Gastrocnemius medialis (tissue), 4 donors: Measurements from ENCODE around the gene C5orf47.

Source experiments
- POLR2A ChIP-seq, 2 donors: fragments of 450-650 bp; IDR thresholded peaks; one replicate each; pipeline ENCODE4 v1.6.1; 2017; ENCODE audit warnings: antibody characterized with exemption in 2 of 2, mild to moderate bottlenecking in 2 of 2, moderate library complexity in 2 of 2
- TF ChIP-seq, protein P1 (sequence below), 5 experiments: fragments of 450-650 bp in 3 of 5; fragments of 200-600 bp in 2 of 5; sonication (generic) in 2 of 5; IDR thresholded peaks in 4 of 5; conservative IDR thresholded peaks in 1 of 5; 1 replicate in 4 of 5; 2 replicates in 1 of 5; pipeline ENCODE4 v1.5.1; 2016 to 2019; ENCODE audit warnings: antibody characterized with exemption in 5 of 5, mild to moderate bottlenecking in 3 of 5, moderate library complexity in 3 of 5

DNA sequence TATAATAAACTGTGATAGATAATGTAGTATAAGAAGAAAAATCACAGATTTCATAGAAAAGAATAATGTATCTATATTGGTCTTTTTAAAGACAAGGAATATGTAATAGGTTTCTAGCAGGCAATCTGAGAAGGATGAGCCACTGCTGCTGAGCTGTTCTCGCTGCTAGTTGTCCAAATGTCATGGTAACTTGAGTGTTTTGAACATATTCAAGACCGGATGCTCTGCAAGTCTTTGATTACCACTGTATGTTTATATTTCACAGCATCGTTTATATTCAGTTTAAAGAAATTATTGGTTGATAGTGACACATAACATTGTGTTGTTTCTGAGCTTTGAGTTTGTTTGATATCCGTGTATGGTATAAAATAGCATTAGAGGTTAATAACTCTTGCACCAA is 9.6 kb downstream of the C5orf47 start:
- TF ChIP-seq, protein P1, sequence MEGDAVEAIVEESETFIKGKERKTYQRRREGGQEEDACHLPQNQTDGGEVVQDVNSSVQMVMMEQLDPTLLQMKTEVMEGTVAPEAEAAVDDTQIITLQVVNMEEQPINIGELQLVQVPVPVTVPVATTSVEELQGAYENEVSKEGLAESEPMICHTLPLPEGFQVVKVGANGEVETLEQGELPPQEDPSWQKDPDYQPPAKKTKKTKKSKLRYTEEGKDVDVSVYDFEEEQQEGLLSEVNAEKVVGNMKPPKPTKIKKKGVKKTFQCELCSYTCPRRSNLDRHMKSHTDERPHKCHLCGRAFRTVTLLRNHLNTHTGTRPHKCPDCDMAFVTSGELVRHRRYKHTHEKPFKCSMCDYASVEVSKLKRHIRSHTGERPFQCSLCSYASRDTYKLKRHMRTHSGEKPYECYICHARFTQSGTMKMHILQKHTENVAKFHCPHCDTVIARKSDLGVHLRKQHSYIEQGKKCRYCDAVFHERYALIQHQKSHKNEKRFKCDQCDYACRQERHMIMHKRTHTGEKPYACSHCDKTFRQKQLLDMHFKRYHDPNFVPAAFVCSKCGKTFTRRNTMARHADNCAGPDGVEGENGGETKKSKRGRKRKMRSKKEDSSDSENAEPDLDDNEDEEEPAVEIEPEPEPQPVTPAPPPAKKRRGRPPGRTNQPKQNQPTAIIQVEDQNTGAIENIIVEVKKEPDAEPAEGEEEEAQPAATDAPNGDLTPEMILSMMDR (IDR thresholded peaks at IDR 0.05 in 4 of 5, conservative IDR thresholded peaks at IDR 0.05 in 1 of 5) = no peak
- TF ChIP-seq POLR2A (IDR thresholded peaks at IDR 0.05) = no peak
